HG03108 (cell line): ENCODE results near the gene TMEM132C.

Source experiments
- ATAC-seq: cut with Tn5 transposase; IDR thresholded peaks from one replicate; pipeline ENCODE4 v1.9.1; 2021; ENCODE audit warnings: moderate library complexity; ENCODE audit not compliant: unreplicated experiment

The TMEM132C gene

DNA sequence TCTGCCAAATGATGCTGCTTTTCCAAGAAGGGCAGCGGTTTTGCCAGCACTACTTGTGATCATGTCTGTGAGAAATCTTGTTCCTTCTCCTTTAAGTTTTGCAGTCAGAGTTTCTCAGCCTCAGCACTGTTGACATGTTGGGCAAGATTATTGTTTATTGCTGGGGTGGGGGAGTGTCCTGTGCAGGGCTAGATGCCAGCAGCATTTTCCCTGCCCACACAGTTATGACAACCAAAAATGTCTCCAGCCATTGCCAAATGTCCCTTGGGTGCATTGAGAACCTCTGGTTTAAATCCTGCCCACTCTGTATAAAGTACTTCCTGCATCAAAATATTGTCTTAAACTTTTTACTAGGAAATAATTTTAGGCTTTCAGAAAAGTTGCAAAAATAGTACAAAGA is 20.0 kb downstream of the TMEM132C start:
- no peak for ATAC-seq

DNA sequence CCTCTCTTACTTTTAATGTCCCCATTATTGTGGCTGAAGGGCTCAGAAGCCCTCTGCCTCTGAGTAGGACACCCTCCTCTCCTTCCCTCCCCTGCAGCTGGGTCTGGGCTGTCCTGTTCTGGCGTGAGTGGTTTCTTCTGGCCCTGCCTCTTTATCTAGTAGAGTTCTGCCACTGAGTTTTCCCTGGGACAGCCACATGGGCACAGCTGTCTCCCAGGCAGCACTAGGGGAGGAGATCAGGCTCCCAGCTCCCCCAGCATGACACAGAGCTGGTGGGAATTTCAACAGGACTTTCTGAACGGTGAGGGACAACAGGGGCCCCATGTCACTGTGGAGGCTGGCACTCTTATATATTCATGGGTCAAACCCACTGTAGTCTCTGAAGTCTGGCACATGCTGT is 21.4 kb downstream of the TMEM132C start:
- ATAC-seq, result no peak

DNA sequence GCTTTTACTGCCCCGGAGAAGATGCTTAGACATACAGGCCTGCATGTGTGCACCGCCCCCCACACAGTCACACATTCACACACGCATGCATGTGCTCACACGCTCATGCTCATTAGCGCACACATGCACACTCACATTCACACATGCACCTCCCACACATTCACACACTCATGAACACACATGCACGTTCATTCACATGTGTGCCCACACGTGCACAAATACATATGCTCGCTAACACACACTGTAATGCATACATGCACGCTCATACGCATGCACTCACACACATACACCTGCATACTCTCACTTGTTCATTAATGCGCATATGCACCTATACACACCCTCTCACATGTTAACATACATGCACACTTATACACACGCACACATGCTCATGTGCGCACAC is 21.9 kb downstream of the TMEM132C start:
- ATAC-seq, result no peak

DNA sequence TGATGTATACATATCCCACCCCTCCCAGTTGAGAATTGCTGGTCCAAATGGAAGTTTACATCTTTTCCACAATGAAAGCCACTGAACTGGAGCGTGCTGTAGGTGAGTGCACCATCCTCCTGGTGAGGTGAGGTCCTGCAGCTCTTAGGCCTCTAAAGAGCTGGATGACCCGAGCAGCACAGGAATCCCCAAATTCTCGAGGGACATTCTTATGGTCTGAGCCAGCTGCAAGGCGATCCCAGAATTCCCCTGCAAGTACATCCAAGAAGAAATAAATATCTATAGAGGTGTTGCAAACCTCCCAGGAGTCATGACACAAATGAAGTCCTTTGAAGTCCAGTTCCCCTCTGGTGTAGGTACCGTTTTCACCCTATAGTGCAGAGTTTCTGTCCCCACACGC is 24.0 kb downstream of the TMEM132C start:
- ATAC-seq, result no peak

DNA sequence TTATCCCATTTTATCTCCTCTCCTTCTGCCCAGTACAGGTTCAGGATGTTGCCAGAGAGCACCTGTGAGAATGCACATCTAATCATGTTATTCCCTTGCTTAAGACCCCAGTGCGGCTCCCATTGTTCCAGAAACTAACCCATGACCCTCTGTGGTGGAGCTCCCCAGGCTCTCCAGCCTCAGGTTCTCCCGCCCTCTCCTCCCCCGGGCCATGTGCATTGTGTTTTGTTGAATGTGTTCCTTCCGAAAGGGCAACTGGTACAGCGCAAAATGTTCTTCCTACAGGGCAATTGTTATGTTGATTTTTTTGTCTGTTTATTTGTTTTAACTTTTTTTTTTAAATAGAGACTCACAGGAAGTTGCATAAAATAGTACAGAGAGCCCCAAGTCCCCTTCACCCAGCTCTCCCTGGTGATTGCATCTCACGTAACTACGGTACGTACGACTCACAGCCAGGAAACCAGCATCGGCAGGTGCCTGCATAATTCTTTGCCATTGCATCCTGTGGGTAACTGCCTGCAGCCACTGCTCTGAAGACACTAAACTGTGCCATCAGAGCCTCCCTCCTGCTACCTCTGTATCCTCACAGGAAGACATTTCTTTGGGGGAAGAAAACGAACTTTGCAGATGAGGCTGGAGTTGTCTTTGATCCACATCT is 31.2 kb downstream of the TMEM132C start:
- ATAC-seq, result no peak

DNA sequence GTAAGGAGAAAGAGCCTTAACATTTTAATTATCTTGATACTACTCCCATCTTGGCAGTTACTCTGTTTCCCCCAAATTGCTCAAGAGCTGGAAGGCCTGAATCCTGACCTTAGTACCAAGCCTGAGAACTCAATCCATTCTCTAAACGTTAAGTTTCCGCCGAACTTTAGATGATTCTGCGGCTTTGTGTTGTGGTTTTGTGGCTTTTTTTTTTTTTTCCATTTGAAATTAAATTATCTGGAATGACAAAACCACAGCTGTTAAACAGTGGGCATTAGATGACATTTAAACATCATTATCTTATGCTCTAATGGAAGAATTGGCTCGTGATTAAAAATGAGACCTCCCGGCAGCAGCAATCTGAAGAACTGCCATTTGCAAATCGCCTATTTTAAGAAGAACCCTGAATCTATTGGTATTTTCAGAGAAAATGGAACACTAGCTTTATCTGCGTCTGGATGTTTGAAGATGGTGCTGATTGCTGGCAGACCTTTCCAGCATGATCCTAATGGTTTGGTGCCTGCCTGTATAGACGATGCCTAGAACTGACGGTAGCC is 38.4 kb downstream of the TMEM132C start:
- ATAC-seq, result no peak

DNA sequence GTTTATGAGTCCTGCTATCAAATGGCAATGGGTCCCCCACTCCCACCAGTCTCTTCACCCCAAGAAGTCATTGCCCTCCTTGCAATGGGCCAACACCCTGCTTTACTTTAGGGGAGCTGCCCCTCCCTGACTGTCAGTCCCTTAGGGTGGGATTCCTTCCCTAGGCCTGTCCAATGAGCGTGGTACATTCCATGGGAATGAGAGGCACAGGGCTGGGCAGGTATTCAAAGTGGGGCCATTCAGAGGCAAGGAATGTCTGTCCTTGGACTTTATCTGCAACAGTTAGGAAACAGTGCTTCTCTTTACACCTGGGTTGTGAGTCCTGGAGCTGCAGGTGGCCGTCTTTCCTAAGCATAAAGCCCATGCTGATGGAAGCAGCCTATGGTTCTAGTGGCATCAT is 40.8 kb downstream of the TMEM132C start:
- ATAC-seq, result no peak

DNA sequence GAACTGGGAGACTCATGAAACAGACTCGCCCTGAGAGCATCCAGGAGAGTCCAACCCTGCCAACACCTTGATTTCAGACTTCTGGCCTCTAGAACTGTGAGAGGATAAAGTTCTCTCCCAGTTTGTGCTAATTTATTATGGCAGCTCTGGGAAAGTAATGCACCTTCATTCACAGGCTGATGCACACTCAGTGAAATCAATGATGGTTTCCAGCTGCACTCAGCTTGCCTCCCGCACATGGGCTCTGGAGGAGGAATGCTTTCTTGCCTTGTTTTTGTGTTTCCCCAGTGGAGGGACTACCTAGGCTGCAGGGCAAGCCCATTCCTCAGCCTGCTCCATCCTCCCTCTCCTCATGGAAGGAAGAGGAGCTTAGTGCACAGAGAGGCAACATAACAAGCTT is 45.7 kb downstream of the TMEM132C start:
- no peak for ATAC-seq

DNA sequence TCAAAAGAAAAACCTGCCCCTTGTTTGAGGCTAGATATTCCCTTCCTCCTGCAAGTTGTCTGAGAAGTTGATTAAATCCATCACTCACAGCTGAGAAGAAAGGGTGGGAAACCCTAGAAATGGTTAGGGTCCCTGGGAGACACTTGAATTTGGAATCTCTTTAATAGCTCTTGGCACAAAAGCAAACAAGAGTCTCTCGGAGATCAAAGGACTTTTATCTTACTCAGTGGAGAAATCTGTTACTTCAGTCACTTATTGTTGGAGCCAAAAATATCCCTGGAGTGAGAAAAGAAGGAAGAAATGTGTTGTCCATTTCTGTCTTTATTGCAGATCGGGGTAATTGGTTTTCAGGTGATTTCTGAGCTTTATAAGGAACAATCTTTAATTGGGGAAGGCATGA is 47.0 kb downstream of the TMEM132C start:
- ATAC-seq, result no peak

DNA sequence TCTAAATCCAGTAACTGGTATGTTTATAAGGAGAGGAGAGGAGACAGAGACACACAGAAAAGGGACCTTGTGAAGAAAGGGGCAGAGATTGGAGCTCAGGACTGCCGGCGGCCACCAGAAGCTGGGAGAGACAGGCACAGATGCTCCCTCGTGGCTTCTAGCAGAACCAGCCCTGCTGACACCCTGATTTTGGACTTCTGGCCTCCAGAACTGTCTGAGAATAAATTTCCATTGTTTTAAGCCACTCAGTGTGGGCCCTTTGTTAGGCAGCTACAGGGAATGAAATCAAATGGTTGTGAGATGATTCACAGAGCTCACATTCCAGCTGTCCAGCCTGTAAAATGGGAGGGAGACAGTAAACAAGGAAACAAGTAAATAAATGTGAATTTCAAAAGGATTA is 47.6 kb downstream of the TMEM132C start:
- ATAC-seq, result no peak

DNA sequence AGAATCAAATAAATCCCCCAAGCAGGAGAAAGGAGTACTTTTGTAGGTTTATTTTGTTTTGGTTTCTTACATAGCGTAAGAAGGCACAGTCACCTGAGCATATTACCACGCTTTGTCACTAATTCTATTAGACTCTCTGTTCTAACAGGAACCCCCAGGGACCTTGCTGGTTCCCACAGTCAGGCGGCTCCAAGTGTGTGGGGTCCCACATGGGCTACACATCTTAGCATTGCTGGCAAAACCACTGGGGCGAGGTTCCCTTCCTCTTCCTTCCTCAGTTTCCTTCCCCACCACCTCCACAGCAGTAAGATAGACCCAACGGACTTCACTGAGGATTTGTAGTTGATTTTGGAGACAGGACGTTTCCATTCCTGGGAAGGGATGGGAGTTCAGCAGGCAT is 49.1 kb downstream of the TMEM132C start:
- no peak for ATAC-seq

DNA sequence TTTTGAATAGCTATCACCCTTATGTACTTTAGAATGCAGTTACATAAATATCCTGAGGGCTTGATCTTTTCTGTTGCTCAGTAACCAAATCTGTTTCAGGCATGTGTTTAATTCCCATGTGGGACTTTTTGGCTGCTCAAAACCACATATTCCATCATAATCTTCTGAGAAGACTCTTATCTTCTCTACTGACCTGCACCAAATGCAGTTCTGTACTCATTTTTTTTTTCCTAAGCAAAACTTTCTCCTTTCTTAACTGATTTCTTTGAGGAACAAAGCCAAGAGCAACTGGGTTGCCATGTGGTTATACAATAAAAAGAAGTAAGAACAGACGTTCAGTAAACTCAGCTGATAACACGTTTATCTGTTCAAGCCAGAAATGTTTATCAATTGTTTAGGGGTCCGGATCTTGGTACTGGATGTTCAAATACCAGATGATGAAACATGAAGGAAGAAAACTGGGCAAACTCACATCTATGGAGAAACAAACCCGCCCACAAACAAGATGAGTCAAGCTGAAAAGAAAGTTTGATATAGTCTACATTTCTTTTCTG is 50.1 kb downstream of the TMEM132C start:
- no peak for ATAC-seq

DNA sequence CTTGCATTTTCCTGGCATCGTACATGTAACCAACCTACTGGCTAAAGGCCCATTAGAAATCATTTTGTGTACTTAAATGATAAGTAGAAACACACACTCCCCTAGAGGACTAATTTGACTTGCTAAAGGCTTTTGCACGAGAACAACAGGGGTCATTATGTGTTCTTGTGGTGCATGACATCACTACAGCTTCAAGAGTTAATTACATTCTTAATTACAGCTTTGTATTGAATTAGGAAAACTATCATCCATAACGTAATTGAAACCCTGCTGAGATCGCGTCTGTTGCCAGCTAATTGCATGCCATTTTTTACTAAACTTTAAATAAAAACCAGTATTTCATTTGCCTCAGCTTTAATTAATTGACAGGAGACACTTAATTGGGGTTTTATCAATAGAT is 51.4 kb downstream of the TMEM132C start:
- ATAC-seq, result no peak

DNA sequence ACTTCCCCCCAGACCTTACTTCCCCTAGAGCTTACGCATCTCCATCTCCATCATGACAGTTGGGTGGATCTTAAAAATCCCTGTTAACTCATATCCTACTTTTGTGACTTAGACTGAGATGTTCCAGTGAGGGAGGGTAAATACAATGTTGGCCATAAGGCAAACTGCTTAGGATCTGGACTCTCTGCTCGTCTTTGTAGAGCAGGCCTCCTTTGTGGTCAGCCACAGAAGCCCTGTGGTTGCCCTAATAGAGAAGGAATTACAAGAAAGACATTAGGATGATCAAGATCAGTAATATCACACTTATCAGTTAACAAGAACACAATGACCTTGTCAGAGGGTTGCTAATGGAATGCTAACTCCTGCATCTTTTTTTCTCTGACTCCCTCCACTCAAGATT is 52.0 kb downstream of the TMEM132C start:
- ATAC-seq, result no peak

DNA sequence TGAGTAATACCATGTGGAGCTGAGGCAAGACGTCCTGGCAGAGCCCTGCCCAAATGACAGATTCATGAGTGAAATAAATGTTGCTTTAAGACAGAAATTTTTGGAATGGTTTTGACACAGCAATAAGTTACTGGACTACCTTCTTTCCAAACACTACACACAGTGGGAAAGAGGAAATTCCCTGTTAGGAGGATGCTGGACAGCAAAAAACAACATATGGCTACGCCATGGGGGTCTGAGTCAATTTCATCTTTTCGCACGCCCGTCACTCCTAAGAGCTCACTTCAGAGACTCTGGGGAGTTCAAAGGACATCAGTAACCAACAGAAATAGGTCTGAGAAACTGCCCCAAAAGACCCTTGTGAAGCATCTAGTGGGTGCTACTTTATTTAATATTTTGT is 55.4 kb downstream of the TMEM132C start:
- no peak for ATAC-seq

DNA sequence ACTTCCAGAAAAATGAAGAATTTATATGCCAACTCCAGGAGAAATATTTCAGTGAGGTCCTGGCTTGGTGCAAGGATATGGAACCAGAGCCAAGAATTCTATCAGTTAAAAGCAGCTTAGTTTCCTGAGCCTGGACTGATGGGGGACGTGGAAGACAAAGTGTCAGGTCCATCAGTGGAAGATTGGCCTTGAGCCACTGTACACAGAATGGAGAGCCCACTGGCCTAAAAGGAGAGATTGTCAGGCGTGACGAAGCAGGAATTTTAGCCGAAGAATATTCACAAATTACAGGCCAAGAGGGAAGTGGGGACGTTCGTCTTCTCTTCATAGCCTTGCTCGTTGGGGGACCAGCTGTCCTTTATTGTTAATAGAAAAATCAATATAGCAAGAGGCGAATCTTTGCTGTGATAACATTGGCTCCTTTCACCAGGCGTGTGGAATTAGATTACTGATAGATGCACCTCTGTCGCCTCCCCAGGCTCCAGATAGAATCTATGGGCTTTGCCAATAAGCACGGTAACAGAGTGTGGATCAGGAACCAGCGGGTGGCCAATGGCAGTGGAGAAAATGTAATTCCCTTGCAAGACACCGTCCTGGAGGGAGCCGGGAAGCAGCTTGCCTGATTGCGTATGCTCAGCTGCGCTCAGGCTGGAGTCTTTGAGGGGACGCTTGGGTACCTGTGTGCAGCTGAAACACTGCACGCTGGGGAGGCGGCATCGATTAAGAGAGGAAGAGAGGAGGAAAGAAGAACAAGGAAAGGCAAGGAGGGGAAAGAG is 56.4 kb downstream of the TMEM132C start:
- ATAC-seq, result no peak

DNA sequence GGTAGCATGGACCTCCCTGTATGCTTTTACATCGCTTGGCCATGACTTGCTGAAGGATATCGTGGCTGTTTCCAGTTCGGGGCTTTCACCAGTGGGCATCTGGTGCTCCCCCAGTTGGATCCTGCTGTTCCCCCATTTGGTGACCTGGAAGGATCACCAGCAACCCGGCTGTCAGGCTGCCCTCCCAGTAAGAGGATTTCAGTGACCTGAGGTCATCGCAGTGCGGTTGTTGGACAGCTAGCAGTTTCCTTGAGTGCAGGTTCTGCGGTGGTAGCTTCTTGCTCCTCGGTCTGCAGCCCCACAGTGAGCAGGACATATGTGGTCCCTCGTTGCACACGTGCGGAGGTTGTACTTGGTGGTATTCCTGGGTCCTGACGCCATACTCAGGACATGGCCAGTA is 58.7 kb downstream of the TMEM132C start:
- ATAC-seq, result no peak

DNA sequence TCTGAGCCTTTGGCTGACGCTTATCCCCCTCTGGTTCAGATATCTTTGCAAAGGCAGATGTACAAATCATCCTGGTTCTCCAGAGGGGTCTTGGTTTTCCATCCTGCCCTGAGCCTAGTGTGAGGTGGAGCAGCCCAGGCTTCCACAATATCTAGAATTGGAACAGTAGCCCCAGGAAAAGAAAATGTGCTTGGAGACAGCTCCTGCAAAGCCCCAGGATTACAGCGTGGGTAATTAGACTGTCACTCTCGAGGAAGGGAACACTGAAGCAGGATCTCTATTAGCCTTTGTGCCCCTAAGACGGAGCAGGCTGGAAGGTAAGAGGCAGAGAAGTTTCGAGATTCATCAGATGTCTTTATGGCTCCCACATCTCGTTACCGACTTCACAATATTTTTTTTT is 59.4 kb downstream of the TMEM132C start:
- no peak for ATAC-seq

DNA sequence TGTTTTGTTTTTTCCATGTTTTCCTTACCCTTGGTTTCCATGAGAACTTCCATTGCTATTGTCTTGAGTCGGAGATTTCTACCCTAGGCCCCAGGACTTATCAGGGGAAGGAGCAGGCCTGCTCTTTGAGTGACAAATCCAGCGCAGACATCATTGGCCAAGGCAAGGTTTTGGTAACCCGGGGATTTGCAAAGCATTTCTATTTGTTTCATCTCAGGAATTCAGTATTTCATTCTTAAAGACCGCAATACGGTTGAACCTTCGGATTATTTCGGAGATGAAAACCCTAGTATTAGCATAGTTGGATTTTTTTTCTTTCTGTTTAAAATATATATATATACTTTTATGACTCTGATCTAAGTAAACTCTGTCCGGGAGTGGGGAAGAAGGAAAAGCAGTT is 62.0 kb downstream of the TMEM132C start:
- ATAC-seq, result no peak

DNA sequence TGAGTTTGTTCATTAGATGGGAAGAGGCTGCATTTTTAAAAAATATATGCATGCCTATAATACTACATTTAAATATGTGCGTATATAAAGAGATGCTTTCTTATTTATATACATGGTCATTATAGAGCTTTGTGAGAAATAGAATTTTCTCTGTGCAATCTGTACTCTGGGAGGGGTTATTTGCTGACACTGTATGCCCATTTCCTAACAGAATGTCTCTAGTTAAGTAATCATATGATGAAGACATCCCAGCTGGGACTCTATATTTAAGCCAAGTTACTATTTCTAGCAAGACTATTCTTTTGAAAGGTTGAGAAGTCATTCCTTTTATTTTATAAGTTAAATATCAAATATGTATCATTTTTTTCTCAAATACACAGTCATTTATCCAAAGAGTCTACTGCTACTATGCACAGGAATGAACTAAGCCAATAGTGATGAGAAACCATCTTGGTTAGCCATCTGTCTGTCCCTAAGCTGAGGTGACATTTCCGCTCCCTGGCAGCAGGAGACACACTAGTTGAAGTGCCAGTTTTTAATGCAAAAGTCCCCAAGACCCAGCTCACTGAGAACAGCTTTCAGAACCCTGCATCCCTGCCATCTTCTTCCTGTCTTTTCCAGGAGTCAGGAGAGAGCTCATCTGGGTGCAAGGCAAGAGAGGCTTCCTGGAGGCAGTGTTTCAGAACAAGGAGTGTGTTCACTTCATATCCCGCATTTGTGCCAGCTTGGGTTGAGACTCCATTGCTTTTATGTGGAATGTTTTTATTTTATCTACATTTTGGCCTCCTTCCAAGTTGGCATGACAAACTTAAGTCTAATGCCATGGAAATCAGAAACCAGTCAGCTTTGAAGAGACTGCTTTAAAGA is 69.5 kb downstream of the TMEM132C start:
- ATAC-seq, result no peak

DNA sequence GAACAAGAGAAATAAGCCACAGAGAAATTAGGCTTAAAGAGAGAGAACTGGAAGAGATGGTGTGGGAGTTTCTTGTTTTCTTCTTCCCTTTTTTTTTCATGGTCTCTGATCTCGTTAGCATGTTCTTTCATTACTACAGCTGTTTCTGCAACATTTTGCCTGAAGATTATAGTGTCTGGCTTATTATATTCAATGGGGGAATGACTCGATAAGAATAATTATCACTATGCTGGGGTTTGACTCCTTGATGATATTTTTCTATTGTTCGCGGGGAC is 70.0 kb downstream of the TMEM132C start:
- no peak for ATAC-seq
